GM18909 (cell line): ENCODE data around the gene POC1A.
A peak's percentile ranks its signal among the peaks of the same experiment; 100 is the strongest.

Source experiments
- ATAC-seq: cut with Tn5 transposase; IDR thresholded peaks from one replicate; pipeline ENCODE4 v1.9.1; 2021; ENCODE audit warnings: mild to moderate bottlenecking; ENCODE audit not compliant: unreplicated experiment, poor library complexity

Gene POC1A

GRCh38 chr3:52134761-52135160 is 19.5 kb downstream of the POC1A start:
- ATAC-seq, result no peak

- no peak for ATAC-seq
Measured at GRCh38 chr3:52132930-52133329, 21.3 kb downstream of the POC1A start.

GRCh38 chr3:52132041-52132440 is 22.2 kb downstream of the POC1A start:
- no peak for ATAC-seq

DNA sequence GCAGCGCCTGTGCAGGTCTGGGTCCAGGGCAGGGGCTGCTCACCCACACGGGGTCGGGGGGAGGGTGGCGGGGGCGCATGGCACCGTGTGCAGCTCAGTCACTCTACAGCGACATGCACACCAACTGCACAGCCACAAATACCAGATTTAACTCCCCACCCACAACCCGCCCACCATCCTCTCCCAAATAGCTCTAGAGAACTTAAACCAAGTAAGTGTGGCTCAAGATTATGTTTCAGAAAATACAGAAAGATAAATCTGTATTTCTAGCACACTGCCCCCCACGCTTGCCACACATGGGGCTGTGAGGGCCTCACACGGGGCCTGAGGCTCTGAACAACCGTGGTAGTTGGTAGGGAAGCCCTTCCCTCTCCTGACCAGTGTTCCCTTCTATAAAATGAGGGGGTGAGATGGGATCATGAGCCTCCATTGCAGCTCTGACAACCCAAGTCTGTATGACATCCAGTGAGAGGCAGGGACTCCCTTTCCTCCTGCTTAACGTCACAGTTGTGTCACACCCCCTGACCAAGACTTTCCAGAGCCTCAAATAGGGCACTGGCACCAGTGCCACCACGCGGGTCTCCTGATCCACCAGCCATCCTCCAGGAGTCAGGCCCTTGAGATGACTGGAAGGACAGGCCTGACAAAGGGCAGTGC is 23.1 kb downstream of the POC1A start:
- no peak for ATAC-seq

DNA sequence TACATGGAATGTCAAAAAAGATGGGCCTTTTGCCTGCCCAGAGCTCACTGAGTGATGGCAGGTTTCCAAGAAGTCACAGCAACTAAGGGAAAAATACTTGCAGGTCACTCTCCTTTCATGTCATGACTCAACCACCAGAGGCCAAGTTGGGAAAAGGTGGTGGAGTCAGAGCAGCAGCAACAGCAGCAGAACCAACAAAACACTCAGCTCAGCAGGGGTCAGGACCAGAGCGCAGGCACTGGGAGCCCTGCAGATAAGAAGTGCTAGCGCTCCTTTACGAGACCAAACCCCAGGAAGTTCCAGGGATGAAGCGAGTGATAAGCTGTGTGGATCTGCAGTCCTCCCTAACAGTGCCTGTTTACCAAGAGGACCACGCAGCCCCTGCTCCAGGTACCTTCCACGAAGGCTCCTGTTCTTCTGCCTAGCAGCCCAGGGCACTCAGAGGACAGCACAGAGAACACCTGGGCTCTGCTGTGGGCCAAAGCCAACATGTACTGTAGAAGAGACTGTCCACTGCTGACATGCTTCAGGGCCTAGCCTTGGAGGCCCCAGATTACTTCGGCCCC is 26.0 kb downstream of the POC1A start:
- no peak for ATAC-seq

- ATAC-seq, result no peak
Measured at GRCh38 chr3:52126500-52126899, 27.7 kb downstream of the POC1A start.

DNA sequence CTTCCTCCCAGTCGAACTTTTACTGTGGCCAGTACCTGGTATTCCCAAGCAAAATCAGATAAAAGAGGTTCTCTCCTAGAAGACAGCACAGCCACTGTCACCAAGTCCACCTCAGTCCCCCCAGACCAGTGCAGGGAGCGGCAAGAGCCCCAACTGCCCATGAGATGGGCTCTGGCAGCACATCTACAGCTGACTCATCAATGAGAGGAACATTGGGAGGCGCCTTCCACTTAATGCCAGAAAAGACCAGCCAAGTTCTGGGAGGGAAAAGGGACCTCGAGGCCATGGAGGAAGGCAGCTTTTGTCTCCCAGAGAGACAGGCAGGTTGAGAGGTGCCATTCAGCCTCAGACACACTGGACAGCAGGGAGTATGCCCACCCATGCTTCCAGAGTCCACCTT is 28.2 kb downstream of the POC1A start:
- ATAC-seq, result no peak

- ATAC-seq, result no peak
Measured at GRCh38 chr3:52124766-52125165, 29.5 kb downstream of the POC1A start.

DNA sequence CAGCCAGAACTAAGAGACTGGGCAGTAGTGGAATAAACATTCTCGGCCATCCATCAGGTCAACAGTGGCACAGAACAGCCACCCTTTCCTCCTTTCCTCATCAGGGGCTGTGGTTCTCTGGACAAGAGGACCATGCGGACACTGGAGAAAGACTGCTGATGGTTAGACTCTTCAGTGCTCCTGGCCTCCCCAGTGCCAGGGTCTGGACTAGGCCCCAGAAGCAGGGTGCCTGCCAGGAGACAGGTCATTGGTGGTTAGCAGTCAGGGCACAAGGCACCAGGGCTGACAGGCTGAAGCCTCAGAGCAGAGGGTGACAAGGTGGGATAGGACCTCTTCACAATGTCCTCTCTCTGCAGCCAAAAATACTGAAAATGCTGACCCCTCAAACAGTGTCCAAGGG is 30.1 kb downstream of the POC1A start:
- ATAC-seq, result no peak

DNA sequence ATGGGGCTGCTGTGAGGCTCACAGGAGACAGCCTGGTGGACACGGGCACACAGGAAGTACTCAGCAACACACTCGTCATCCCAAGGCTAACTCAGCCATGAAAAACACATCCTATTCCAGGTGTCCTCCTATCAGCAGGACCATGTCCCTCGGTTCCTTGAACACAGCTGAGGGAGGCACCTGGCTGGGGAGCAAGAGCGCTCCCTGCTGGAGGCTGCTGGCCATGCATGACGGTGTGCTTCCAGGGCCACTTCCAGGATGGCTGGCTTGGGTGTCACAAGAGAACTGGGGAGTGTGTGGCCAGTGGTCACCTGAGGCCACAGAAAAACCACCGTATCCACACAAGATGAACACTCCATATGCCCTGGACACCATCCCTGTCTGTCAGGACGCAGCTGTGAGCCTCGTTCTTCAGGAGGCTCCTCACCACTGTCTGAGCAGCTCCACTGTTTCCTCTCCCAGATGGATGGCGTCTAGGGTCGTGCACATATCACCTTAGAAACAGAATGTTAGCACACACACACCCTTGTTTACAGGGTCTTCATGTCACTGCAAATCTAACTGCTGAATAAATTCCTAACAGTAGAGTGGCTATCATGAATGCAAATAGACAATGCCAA is 31.0 kb downstream of the POC1A start:
- ATAC-seq, result peak; percentile 55

DNA sequence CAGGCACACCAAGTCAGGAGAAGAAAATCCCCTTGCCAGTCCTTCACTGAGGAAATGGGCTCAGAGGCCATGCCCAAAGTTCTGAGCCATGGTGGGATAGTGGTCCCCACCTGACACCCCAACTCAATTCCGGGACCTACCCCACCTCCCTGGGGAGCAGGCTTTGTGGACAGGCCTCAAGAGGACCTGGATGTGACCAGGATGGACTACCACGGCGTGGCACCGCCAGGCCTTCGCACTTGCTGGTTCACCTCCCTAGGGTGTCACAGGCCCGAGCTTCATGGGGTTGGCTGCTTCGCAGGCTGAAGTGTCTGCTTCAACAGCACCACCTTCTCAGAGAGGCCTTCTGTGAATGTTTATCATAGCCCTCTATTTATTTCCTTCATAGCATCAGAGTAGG is 31.7 kb downstream of the POC1A start:
- no peak for ATAC-seq

DNA sequence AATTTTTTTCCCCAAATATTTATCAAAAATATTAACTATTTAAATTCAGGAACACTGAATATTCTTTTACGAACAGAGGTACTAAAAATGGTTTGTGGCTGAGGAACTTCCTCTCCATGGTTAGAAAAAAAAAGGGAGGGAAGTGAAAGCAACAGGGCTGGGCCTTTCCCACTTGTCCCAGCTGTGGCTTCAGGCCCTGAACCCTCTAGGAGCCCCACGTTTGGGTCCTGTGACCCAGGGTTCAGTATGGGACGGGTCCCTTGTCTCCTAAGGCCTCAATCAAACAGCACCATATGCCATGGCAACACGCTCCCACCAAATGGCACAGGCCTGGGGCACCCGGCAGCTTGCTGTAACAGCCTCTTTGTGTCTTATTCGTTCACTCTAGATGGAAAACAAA is 32.4 kb downstream of the POC1A start:
- no peak for ATAC-seq

DNA sequence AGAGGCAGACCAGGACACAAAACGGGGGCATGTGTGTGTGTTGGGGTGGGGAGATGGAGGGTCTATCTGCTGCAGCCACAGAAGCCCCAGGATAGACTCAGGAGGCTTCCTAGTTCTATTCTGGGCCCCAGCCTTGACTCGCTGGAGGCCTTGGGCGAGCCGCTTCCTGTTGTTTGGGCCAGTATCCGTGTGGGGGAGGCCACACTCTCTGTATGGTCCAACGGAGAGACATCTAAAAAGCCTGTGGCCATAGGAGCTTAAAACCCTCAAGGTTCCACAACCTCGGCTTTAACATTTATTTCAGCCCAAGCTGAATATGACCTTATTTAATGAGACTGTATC is 32.8 kb downstream of the POC1A start:
- ATAC-seq, result no peak

DNA sequence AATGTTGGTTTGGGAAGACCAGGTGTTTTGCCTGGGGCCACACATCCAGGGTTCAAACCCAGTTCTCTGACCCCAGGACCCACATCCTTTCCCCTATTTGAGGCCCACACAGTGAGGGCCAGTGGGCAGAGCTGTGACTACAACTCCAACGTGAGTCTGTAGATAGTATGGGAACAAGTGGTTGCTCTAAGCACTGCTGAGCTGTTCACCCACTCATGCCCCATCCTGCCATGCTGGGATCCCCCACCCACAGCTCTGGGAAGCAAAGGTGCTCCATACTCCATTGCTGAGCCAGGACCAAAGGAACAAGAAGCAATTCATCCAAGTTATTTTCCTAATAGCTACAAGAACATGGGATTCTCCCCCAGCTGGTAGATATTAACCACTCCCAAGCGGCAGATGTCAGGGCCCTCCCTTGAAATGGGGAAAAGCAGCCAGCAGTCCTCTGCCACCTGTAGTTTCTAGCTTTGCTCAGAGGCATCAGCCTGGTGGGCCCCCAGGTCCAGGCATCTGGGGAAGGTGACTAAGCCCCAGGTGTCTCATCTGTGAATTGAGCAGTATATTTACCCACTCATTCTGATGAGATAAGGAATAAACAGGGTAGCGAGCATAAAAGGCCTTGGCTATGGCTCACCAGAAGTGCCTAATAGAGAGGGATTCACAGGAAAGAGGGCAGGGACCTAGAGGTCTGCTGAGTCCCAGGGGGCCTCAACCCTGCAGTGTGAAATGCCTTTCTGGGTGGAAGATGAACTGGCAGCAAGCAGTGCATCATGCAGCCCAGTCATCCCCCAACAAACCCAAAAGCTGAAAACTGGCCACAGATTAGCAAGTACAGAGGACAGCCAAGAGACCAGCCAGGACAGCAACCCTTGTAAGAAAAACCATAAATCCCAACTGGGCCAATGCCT is 33.4 kb downstream of the POC1A start:
- ATAC-seq, result no peak

GRCh38 chr3:52119826-52120225 is 34.4 kb downstream of the POC1A start:
- no peak for ATAC-seq

DNA sequence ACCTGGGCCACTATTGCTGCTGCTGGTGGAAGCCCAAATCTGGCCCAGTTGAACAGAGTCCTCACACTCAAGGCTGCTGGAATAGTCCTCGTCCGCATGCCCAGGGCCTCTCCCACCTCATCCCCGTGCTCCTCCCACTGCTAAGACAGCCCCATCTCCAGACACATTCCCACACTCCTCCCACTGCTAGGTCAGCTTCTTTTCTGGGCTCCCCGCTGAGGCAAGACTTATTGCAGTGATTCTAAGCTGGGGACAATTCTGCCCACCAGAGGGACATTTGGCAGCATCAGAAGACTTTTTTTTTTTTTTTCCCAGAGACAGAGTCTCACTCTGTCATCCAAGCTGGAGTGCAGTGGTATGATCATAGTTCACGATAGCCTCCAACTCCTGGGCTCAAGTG is 35.1 kb downstream of the POC1A start:
- ATAC-seq, result no peak

- ATAC-seq, result no peak
Measured at GRCh38 chr3:52118156-52118875, 35.9 kb downstream of the POC1A start.

DNA sequence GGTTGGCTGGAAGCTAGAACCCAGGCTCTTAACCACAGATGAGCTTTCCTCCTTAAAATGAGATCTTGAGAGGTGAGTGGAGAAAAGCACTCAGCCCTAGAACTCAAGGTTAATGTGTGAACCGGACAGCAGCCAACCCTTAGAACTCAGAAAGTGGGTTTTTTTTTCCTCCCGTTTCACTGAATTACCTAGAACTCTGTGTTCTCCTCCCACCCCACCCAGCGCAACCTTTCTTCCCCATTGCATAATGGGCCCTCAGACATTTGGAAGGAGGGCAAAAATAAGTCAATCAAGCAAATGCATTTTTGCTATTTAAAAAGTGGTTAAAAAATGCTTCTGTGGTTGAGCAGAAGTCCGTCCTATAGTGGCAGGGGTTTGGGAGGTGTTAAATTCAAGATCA is 36.7 kb downstream of the POC1A start:
- no peak for ATAC-seq

DNA sequence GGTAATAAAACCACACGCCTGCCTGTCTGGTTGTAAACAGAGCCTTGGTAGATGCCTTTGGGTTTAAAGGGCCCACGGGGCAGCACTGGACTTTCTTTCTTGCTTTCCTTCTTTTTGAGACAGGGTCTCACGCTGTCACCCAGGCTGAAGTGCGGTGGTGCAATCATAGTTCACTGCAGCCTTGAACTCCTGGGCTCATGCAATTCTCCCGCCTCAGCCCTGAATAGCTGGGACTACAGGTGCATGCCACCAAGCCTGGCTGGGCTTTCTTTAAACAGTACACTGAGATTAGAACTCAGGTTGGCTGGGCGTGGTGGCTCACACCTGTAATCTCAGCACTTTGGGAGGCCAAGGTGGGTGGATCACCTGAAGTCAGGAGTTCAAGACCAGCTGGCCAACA is 42.2 kb downstream of the POC1A start:
- no peak for ATAC-seq

DNA sequence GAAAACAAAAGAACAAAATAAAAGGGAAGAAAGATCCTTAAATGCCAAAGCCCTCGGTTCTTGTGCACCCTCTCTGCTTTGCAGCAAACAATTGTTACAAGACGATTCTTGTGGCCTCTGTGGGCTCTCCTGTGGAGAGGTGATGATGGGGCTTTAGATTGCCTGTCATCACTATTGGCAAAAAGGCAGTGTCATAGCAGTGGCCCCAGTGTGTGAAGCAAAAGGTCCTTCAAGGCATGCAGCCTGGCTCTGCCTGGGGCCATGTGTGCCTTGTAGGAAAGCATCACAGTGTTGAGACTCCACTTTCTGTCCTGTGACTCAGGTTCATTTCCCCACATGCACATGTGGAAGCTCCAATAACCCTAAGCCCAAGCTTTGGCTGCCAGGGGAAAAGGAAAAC is 43.7 kb downstream of the POC1A start:
- ATAC-seq, result no peak
